Measurements from ENCODE around the gene PDLIM3. TPM values are rescaled to one million over a fixed set of nuclear protein-coding genes. Genes with fewer than 3 reads are reported as not detected.

PDLIM3 gene
- total RNA-seq, 2 donors from 2014 or later, result 5.0 to 34.9 TPM

- intact Hi-C loops (cut with DNase I), result no loop called here
- no peak for DNase-seq
- Histone ChIP-seq H3K27me3 (no peaks in the 10 kb centered on the region), H3K9me3 (no peaks in the 10 kb centered on the region), H3K27ac (no peak overlapping the region), H3K9ac (ENCODE audit: low read depth in 2 of 2, low read length in 2 of 2) (no peak overlapping the region), H3K4me1 (peaks cover 9% of the 10 kb centered on the region), H3K36me3 (no peaks in the 10 kb centered on the region), H3K4me3 (no peak overlapping the region)
- no peak for TF ChIP-seq CTCF (IDR thresholded peaks at IDR 0.05)
Observed at GRCh38 chr4:185510806-185511205, 24.5 kb downstream of the PDLIM3 start.

GRCh38 chr4:185508181-185508580, 27.1 kb downstream of the PDLIM3 start:
- Histone ChIP-seq H3K4me1 (peaks cover 2% of the 10 kb centered on the region), H3K9me3 (no peaks in the 10 kb centered on the region), H3K36me3 (no peaks in the 10 kb centered on the region), H3K9ac (ENCODE audit: low read depth in 2 of 2, low read length in 2 of 2) (no peak overlapping the region), H3K27ac (no peak overlapping the region), H3K4me3 (no peak overlapping the region), H3K27me3 (no peaks in the 10 kb centered on the region)
- no peak for DNase-seq
- intact Hi-C loops (cut with DNase I), result no loop called here
- no peak for TF ChIP-seq CTCF (IDR thresholded peaks at IDR 0.05)

- no peak overlapping the region for H3K4me3 ChIP-seq
- intact Hi-C loops (cut with DNase I), result no loop called here
- TF ChIP-seq CTCF (IDR thresholded peaks at IDR 0.05), result no peak
- H3K4me1 ChIP-seq, result no peaks in the 10 kb centered on the region
- no peaks in the 10 kb centered on the region for H3K27me3 ChIP-seq
- no peak overlapping the region for H3K27ac ChIP-seq
- H3K9me3 ChIP-seq, result no peaks in the 10 kb centered on the region
- no peaks in the 10 kb centered on the region for H3K36me3 ChIP-seq
- no peak overlapping the region for H3K9ac ChIP-seq (ENCODE audit: low read depth in 2 of 2, low read length in 2 of 2)
- no peak for DNase-seq
Observed at GRCh38 chr4:185506422-185506821, 28.9 kb downstream of the PDLIM3 start.

GRCh38 chr4:185504098-185505047, 30.9 kb downstream of the PDLIM3 start:
- no peaks in the 10 kb centered on the region for H3K4me1 ChIP-seq
- no peaks in the 10 kb centered on the region for H3K36me3 ChIP-seq
- no peaks in the 10 kb centered on the region for H3K9me3 ChIP-seq
- no peak for TF ChIP-seq CTCF (IDR thresholded peaks at IDR 0.05)
- no peak overlapping the region for H3K4me3 ChIP-seq
- peak; percentile 77 for DNase-seq
- intact Hi-C loops (cut with DNase I), result no loop called here
- H3K27me3 ChIP-seq, result no peaks in the 10 kb centered on the region
- H3K27ac ChIP-seq, result peak overlapping the region; percentile 22
- H3K9ac ChIP-seq (ENCODE audit: low read depth in 2 of 2, low read length in 2 of 2), result no peak overlapping the region

- H3K27me3 ChIP-seq, result no peaks in the 10 kb centered on the region
- no peak for DNase-seq
- intact Hi-C loops (cut with DNase I), result no loop called here
- TF ChIP-seq CTCF (IDR thresholded peaks at IDR 0.05), result no peak
- no peak overlapping the region for H3K27ac ChIP-seq
- H3K9ac ChIP-seq (ENCODE audit: low read depth in 2 of 2, low read length in 2 of 2), result no peak overlapping the region
- no peaks in the 10 kb centered on the region for H3K9me3 ChIP-seq
- H3K4me3 ChIP-seq, result no peak overlapping the region
- no peaks in the 10 kb centered on the region for H3K36me3 ChIP-seq
- no peaks in the 10 kb centered on the region for H3K4me1 ChIP-seq
Observed at GRCh38 chr4:185502386-185502785, 32.9 kb downstream of the PDLIM3 start.

All from colonic mucosa (tissue), 4 donors.